Measurements from ENCODE around the gene TAS2R60.
A peak's percentile ranks its signal among the peaks of the same experiment; 100 is the strongest.
"Not testable (repeated sequence)": the region's sequence is repeated elsewhere in the genome, so short reads cannot be mapped to it uniquely, and the experiment has no call there.

TAS2R60 gene

GRCh38 chr7:143416565-143417149 is 26.6 kb upstream of the TAS2R60 start:
- Mint-ChIP-seq H3K9me3 (peaks cover 18% of the 10 kb centered on the region), H3K4me1 (peaks cover 40% of the 10 kb centered on the region), H3K4me3 (no peak overlapping the region), H3K36me3 (ENCODE audit: low read depth) (no peaks in the 10 kb centered on the region), H3K27me3 (ENCODE audit: low read depth, poor library complexity) (peaks cover 10% of the 10 kb centered on the region), H3K27ac (no peak overlapping the region)
- TF ChIP-seq CTCF (IDR thresholded peaks at IDR 0.05): peak; percentile 81
- peak; percentile 30 for DNase-seq

GRCh38 chr7:143417734-143418383 is 25.4 kb upstream of the TAS2R60 start:
- H3K4me1 Mint-ChIP-seq: peaks cover 30% of the 10 kb centered on the region
- H3K36me3 Mint-ChIP-seq (ENCODE audit: low read depth): no peaks in the 10 kb centered on the region
- H3K9me3 Mint-ChIP-seq: peaks cover 28% of the 10 kb centered on the region
- no peak overlapping the region for H3K4me3 Mint-ChIP-seq
- H3K27me3 Mint-ChIP-seq (ENCODE audit: low read depth, poor library complexity): peaks cover 10% of the 10 kb centered on the region
- DNase-seq: no peak
- H3K27ac Mint-ChIP-seq: no peak overlapping the region
- TF ChIP-seq CTCF (IDR thresholded peaks at IDR 0.05): no peak

- Mint-ChIP-seq H3K27ac (no peak overlapping the region), H3K9me3 (peaks cover 37% of the 10 kb centered on the region), H3K36me3 (ENCODE audit: low read depth) (no peaks in the 10 kb centered on the region), H3K4me1 (peaks cover 23% of the 10 kb centered on the region), H3K4me3 (no peak overlapping the region), H3K27me3 (ENCODE audit: low read depth, poor library complexity) (peaks cover 10% of the 10 kb centered on the region)
- no peak for DNase-seq
- TF ChIP-seq CTCF (IDR thresholded peaks at IDR 0.05): no peak
These were observed 24.4 kb upstream of the TAS2R60 start for GRCh38 chr7:143418681-143419458.

GRCh38 chr7:143419880-143420279 is 23.4 kb upstream of the TAS2R60 start:
- Mint-ChIP-seq H3K27me3 (ENCODE audit: low read depth, poor library complexity) (peaks cover 10% of the 10 kb centered on the region), H3K4me3 (no peak overlapping the region), H3K9me3 (peaks cover 40% of the 10 kb centered on the region), H3K27ac (no peak overlapping the region), H3K4me1 (peaks cover 17% of the 10 kb centered on the region), H3K36me3 (ENCODE audit: low read depth) (no peaks in the 10 kb centered on the region)
- DNase-seq: no peak
- no peak for TF ChIP-seq CTCF (IDR thresholded peaks at IDR 0.05)

- not testable (repeated sequence) for H3K36me3 Mint-ChIP-seq (ENCODE audit: low read depth); H3K4me3 Mint-ChIP-seq; H3K4me1 Mint-ChIP-seq; H3K27ac Mint-ChIP-seq; DNase-seq
- H3K27me3 Mint-ChIP-seq (ENCODE audit: low read depth, poor library complexity): peaks cover 10% of the 10 kb centered on the region
- peaks cover 43% of the 10 kb centered on the region for H3K9me3 Mint-ChIP-seq
These were observed 22.6 kb upstream of the TAS2R60 start for GRCh38 chr7:143420624-143421023.

- no peaks in the 10 kb centered on the region for H3K36me3 Mint-ChIP-seq (ENCODE audit: low read depth)
- H3K27ac Mint-ChIP-seq: no peak overlapping the region
- peaks cover 49% of the 10 kb centered on the region for H3K9me3 Mint-ChIP-seq
- DNase-seq: no peak
- no peak for TF ChIP-seq CTCF (IDR thresholded peaks at IDR 0.05)
- no peak overlapping the region for H3K4me3 Mint-ChIP-seq
- peaks cover 10% of the 10 kb centered on the region for H3K27me3 Mint-ChIP-seq (ENCODE audit: low read depth, poor library complexity)
- H3K4me1 Mint-ChIP-seq: no peaks in the 10 kb centered on the region
These were observed 21.2 kb upstream of the TAS2R60 start for GRCh38 chr7:143422033-143422432.

GRCh38 chr7:143424476-143424875 is 18.8 kb upstream of the TAS2R60 start:
- not testable (repeated sequence) for H3K27ac Mint-ChIP-seq; H3K36me3 Mint-ChIP-seq (ENCODE audit: low read depth); H3K4me1 Mint-ChIP-seq; DNase-seq; H3K4me3 Mint-ChIP-seq; H3K27me3 Mint-ChIP-seq (ENCODE audit: low read depth, poor library complexity)
- H3K9me3 Mint-ChIP-seq: peaks cover 43% of the 10 kb centered on the region
